ENCODE measurements around the gene GRB10.

The GRB10 gene

GRCh38 chr7:50649259-50649885 lies 133.3 kb downstream of the GRB10 start:
- H2AFZ ChIP-seq (ENCODE audit: low read depth) = no peak overlapping the region
- no peak overlapping the region for H3K4me2 ChIP-seq
- no peak overlapping the region for H3K9ac ChIP-seq
- H3K27me3 ChIP-seq (ENCODE audit: insufficient read depth, low read depth) = no peaks in the 10 kb centered on the region
- no peaks in the 10 kb centered on the region for H3K79me2 ChIP-seq (ENCODE audit: insufficient read depth, low read depth)
- no peak for TF ChIP-seq CTCF (conservative IDR thresholded peaks at IDR 0.05; ENCODE audit: low read depth, low read length)
- H3K27ac ChIP-seq = no peak overlapping the region
- no peak overlapping the region for H3K4me3 ChIP-seq (IDR thresholded peaks at IDR 0.05; ENCODE audit: insufficient read depth, low read depth, low read length)
- no peaks in the 10 kb centered on the region for H3K36me3 ChIP-seq (ENCODE audit: insufficient read depth)
- no peaks in the 10 kb centered on the region for H4K20me1 ChIP-seq (ENCODE audit: insufficient read depth)
- no peaks in the 10 kb centered on the region for H3K4me1 ChIP-seq (ENCODE audit: low read depth, poor library complexity, severe bottlenecking)

- no peaks in the 10 kb centered on the region for H4K20me1 ChIP-seq (ENCODE audit: insufficient read depth)
- no peak overlapping the region for H3K9ac ChIP-seq
- no peaks in the 10 kb centered on the region for H3K27me3 ChIP-seq (ENCODE audit: insufficient read depth, low read depth)
- no peak overlapping the region for H3K4me3 ChIP-seq (IDR thresholded peaks at IDR 0.05; ENCODE audit: insufficient read depth, low read depth, low read length)
- H3K79me2 ChIP-seq (ENCODE audit: insufficient read depth, low read depth) = no peaks in the 10 kb centered on the region
- H3K27ac ChIP-seq = no peak overlapping the region
- H3K4me1 ChIP-seq (ENCODE audit: low read depth, poor library complexity, severe bottlenecking) = no peaks in the 10 kb centered on the region
- TF ChIP-seq CTCF (conservative IDR thresholded peaks at IDR 0.05; ENCODE audit: low read depth, low read length) = no peak
- no peak overlapping the region for H2AFZ ChIP-seq (ENCODE audit: low read depth)
- H3K36me3 ChIP-seq (ENCODE audit: insufficient read depth) = no peaks in the 10 kb centered on the region
- H3K4me2 ChIP-seq = no peak overlapping the region
These were observed 134.0 kb downstream of the GRB10 start for GRCh38 chr7:50648570-50649169.

- no peak overlapping the region for H3K4me2 ChIP-seq
- H3K4me1 ChIP-seq (ENCODE audit: low read depth, poor library complexity, severe bottlenecking) = no peaks in the 10 kb centered on the region
- H4K20me1 ChIP-seq (ENCODE audit: insufficient read depth) = no peaks in the 10 kb centered on the region
- no peaks in the 10 kb centered on the region for H3K79me2 ChIP-seq (ENCODE audit: insufficient read depth, low read depth)
- TF ChIP-seq CTCF (conservative IDR thresholded peaks at IDR 0.05; ENCODE audit: low read depth, low read length) = no peak
- H3K36me3 ChIP-seq (ENCODE audit: insufficient read depth) = no peaks in the 10 kb centered on the region
- no peak overlapping the region for H3K4me3 ChIP-seq (IDR thresholded peaks at IDR 0.05; ENCODE audit: insufficient read depth, low read depth, low read length)
- H3K9ac ChIP-seq = no peak overlapping the region
- H3K27me3 ChIP-seq (ENCODE audit: insufficient read depth, low read depth) = no peaks in the 10 kb centered on the region
- no peak overlapping the region for H2AFZ ChIP-seq (ENCODE audit: low read depth)
- no peak overlapping the region for H3K27ac ChIP-seq
These were observed 134.6 kb downstream of the GRB10 start for GRCh38 chr7:50648076-50648475.

GRCh38 chr7:50647286-50647980 lies 135.3 kb downstream of the GRB10 start:
- H3K79me2 ChIP-seq (ENCODE audit: insufficient read depth, low read depth) = no peaks in the 10 kb centered on the region
- no peaks in the 10 kb centered on the region for H3K27me3 ChIP-seq (ENCODE audit: insufficient read depth, low read depth)
- H3K4me2 ChIP-seq = no peak overlapping the region
- H4K20me1 ChIP-seq (ENCODE audit: insufficient read depth) = no peaks in the 10 kb centered on the region
- H3K4me3 ChIP-seq (IDR thresholded peaks at IDR 0.05; ENCODE audit: insufficient read depth, low read depth, low read length) = no peak overlapping the region
- no peak overlapping the region for H3K9ac ChIP-seq
- no peaks in the 10 kb centered on the region for H3K36me3 ChIP-seq (ENCODE audit: insufficient read depth)
- no peaks in the 10 kb centered on the region for H3K4me1 ChIP-seq (ENCODE audit: low read depth, poor library complexity, severe bottlenecking)
- H3K27ac ChIP-seq = no peak overlapping the region
- H2AFZ ChIP-seq (ENCODE audit: low read depth) = no peak overlapping the region
- TF ChIP-seq CTCF (conservative IDR thresholded peaks at IDR 0.05; ENCODE audit: low read depth, low read length) = no peak
